Vagina (tissue), 2 donors: ENCODE measurements around the gene DGKE.

Source experiments
- POLR2AphosphoS5 ChIP-seq, 2 donors: sonication (generic); formaldehyde crosslinking; IDR thresholded peaks; one replicate each; pipeline ENCODE4 v1.9.0; 2017; ENCODE audit warnings: antibody characterized with exemption in 2 of 2, mild to moderate bottlenecking in 2 of 2, low read depth in 1 of 2; ENCODE audit not compliant: insufficient read depth in 1 of 2
- TF ChIP-seq, protein P1 (sequence below), 3 experiments: fragments of 450-650 bp in 2 of 3; fragments of 200-600 bp in 1 of 3; sonication (generic) in 1 of 3; IDR thresholded peaks; one replicate each; pipeline ENCODE4 v1.5.1; 2017 to 2019; ENCODE audit warnings: antibody characterized with exemption in 3 of 3, mild to moderate bottlenecking in 2 of 3, moderate library complexity in 2 of 3

DNA sequence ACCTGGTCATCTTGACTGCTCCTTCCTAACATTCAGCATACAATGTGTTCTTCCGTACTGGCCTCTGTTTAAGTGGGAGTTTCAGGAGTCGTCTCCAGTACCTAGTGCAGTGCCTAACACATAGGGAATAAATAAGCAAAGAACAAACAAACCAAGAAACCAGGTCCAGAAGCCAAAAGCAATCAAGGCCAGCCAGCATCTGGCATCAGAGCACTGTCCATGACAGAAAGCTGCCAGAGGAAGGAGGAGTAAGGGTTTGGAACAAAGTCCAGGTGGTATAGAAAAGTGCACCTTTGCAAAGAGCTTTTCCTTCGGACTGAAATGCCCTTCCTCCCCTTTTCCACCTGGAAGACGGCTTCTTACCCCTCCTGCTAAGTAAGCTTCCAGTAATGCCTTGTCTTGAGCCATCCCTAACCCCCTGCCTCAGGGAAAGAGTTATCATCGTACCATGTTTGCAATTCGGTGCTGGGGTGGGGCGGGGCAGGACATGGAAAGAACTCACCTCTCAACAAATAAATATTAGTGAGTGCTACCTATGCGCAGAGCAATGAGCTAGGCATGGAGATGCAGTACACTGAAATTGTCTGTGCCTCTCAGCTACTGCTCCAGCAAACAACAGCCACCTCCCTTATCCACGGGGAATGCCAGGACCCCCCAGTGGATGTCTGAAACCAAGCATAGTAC, 47.8 kb upstream of the DGKE start:
- TF ChIP-seq, protein P1, sequence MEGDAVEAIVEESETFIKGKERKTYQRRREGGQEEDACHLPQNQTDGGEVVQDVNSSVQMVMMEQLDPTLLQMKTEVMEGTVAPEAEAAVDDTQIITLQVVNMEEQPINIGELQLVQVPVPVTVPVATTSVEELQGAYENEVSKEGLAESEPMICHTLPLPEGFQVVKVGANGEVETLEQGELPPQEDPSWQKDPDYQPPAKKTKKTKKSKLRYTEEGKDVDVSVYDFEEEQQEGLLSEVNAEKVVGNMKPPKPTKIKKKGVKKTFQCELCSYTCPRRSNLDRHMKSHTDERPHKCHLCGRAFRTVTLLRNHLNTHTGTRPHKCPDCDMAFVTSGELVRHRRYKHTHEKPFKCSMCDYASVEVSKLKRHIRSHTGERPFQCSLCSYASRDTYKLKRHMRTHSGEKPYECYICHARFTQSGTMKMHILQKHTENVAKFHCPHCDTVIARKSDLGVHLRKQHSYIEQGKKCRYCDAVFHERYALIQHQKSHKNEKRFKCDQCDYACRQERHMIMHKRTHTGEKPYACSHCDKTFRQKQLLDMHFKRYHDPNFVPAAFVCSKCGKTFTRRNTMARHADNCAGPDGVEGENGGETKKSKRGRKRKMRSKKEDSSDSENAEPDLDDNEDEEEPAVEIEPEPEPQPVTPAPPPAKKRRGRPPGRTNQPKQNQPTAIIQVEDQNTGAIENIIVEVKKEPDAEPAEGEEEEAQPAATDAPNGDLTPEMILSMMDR (IDR thresholded peaks at IDR 0.05), result no peak
- no peak for TF ChIP-seq POLR2AphosphoS5 (IDR thresholded peaks at IDR 0.05; ENCODE audit: insufficient read depth in 1 of 2, low read depth in 1 of 2)
